Progenitor cell of endocrine pancreas (in vitro differentiated cells): ENCODE measurements around the gene PALM3. TPM values are rescaled to one million over a fixed set of nuclear protein-coding genes. Genes with fewer than 3 reads are reported as not detected.

Source experiments
- DNase-seq: peaks from one replicate; pipeline ENCODE4 v3.0.0; 2021; ENCODE audit warnings: low spot score; ENCODE audit not compliant: unreplicated experiment
- H3K27ac Mint-ChIP-seq: 2 replicates; pipeline ENCODE4 v1.8.0; 2021; ENCODE audit warnings: mild to moderate bottlenecking, moderate library complexity, mixed read lengths
- H3K27me3 Mint-ChIP-seq: 2 replicates; pipeline ENCODE4 v1.8.0; 2021; ENCODE audit warnings: mixed read lengths
- H3K36me3 Mint-ChIP-seq: 2 replicates; pipeline ENCODE4 v1.8.0; 2022; ENCODE audit warnings: mixed read lengths; ENCODE audit not compliant: insufficient read depth
- H3K4me1 Mint-ChIP-seq: 2 replicates; pipeline ENCODE4 v1.8.0; 2021; ENCODE audit warnings: low read depth, mixed read lengths
- H3K4me3 Mint-ChIP-seq: 2 replicates; pipeline ENCODE4 v1.8.0; 2021; ENCODE audit warnings: low read depth, mild to moderate bottlenecking, moderate library complexity, mixed read lengths
- H3K9me3 Mint-ChIP-seq: 2 replicates; pipeline ENCODE4 v1.8.0; 2021; ENCODE audit warnings: low read depth, mixed read lengths
- CTCF ChIP-seq: fragments of 200-600 bp; sonication (generic); IDR thresholded peaks from one replicate; pipeline ENCODE4 v1.5.0; 2021; ENCODE audit warnings: antibody characterized with exemption, mild to moderate bottlenecking; ENCODE audit not compliant: unreplicated experiment
- total RNA-seq: library from RNA; stranded (reverse); gene quantifications from 2 replicates; pipeline ENCODE4 v1.2.1, GENCODE V29; 2021

Gene PALM3
- total RNA-seq, 1 donor from 2014 or later, result 5.7 TPM

- no peaks in the 10 kb centered on the region for H3K36me3 Mint-ChIP-seq
- H3K4me3 Mint-ChIP-seq, result no peak overlapping the region
- no peak overlapping the region for H3K27ac Mint-ChIP-seq
- H3K4me1 Mint-ChIP-seq, result peaks cover 3% of the 10 kb centered on the region
- no peak for TF ChIP-seq CTCF
- no peaks in the 10 kb centered on the region for H3K27me3 Mint-ChIP-seq
- no peaks in the 10 kb centered on the region for H3K9me3 Mint-ChIP-seq
- DNase-seq, result no peak
These were observed 49.4 kb downstream of the PALM3 start for GRCh38 chr19:14012378-14012915.

GRCh38 chr19:14006766-14007562 is 54.9 kb downstream of the PALM3 start:
- peak overlapping the region; percentile 100 for H3K27ac Mint-ChIP-seq
- no peaks in the 10 kb centered on the region for H3K36me3 Mint-ChIP-seq
- DNase-seq, result peak; percentile 85
- no peaks in the 10 kb centered on the region for H3K27me3 Mint-ChIP-seq
- H3K4me3 Mint-ChIP-seq, result peak overlapping the region; percentile 94
- H3K4me1 Mint-ChIP-seq, result peaks cover 9% of the 10 kb centered on the region
- no peak for TF ChIP-seq CTCF
- no peaks in the 10 kb centered on the region for H3K9me3 Mint-ChIP-seq

- H3K27me3 Mint-ChIP-seq, result no peaks in the 10 kb centered on the region
- no peak for TF ChIP-seq CTCF
These were observed 55.7 kb downstream of the PALM3 start, which contains the start of gene RFX1 for GRCh38 chr19:14006085-14006765. Gene RFX1, minus strand, starts transcription at chr19:14006320. Its CDS starts 12,477 bp downstream, at chr19:13993843.

GRCh38 chr19:14005349-14006084 is 56.4 kb downstream of the PALM3 start:
- peaks cover 3% of the 10 kb centered on the region for H3K36me3 Mint-ChIP-seq
- H3K27me3 Mint-ChIP-seq, result no peaks in the 10 kb centered on the region
- no peak for TF ChIP-seq CTCF
- H3K9me3 Mint-ChIP-seq, result no peaks in the 10 kb centered on the region
- H3K4me3 Mint-ChIP-seq, result peak overlapping the region; percentile 94
- H3K4me1 Mint-ChIP-seq, result peaks cover 9% of the 10 kb centered on the region
- H3K27ac Mint-ChIP-seq, result peak overlapping the region; percentile 96
- peak; percentile 86 for DNase-seq

More at GRCh38 chr19:14006085-14006765, 55.7 kb downstream of the PALM3 start, which contains the start of gene RFX1:
- Mint-ChIP-seq H3K4me3 (peak within 1 kb of the TSS; percentile 94), H3K4me1 (peaks cover 9% of the 10 kb centered on the region), H3K27ac (peak within 1 kb of the TSS; percentile 100), H3K36me3 (no peaks in the 10 kb centered on the region), H3K9me3 (no peaks in the 10 kb centered on the region)
- DNase-seq, result peak; percentile 100
